ENCODE results near the gene SCGB1C1. TPM values are rescaled to one million over a fixed set of nuclear protein-coding genes. Genes with fewer than 3 reads are reported as not detected.
A peak's percentile ranks its signal among the peaks of the same experiment; 100 is the strongest.

The SCGB1C1 gene
- total and polyA plus RNA-seq, 8 donors = not detected

- Histone ChIP-seq H3K4me3 (peak overlapping the region; percentile 82 to 100 (median 92)), H3K4me1 (peaks cover 31 to 79% (median 65%) of the 10 kb centered on the region in 4 donors), H3K36me3 (peaks cover 25 to 62% (median 61%) of the 10 kb centered on the region in 4 donors), H3K27ac (peak overlapping the region; percentile 96 to 100 (median 99)), H3K27me3 (no peaks in the 10 kb centered on the region), H3K9me3 (no peaks in the 10 kb centered on the region)
- peak; percentile 40 to 61 for DNase-seq
- 1 to 2% (median 1%) methylated on average over 14 to 39 of the region's 39 CpGs for WGBS, 5 donors
- intact Hi-C loops (cut with DNase I; ENCODE audit: low total_unique reads) = no loop called here
- no peak for TF ChIP-seq CTCF (IDR thresholded peaks at IDR 0.05)
- no peak for TF ChIP-seq POLR2A (IDR thresholded peaks at IDR 0.05)
- no peak for TF ChIP-seq EP300 (IDR thresholded peaks at IDR 0.05)
- no peak for TF ChIP-seq POLR2AphosphoS5 (IDR thresholded peaks at IDR 0.05)
These were observed 13.8 kb downstream of the SCGB1C1 start for GRCh38 chr11:206526-207207.

- H3K9me3 ChIP-seq = no peaks in the 10 kb centered on the region
- DNase-seq = peak; percentile 93 to 99
- no peaks in the 10 kb centered on the region for H3K27me3 ChIP-seq
- peaks cover 31 to 75% (median 62%) of the 10 kb centered on the region in 4 donors for H3K4me1 ChIP-seq
- peak within 1 kb of the TSS; percentile 96 to 100 (median 99) for H3K27ac ChIP-seq
- intact Hi-C loops (cut with DNase I; ENCODE audit: low total_unique reads) = no loop called here
- TF ChIP-seq EP300 (IDR thresholded peaks at IDR 0.05) = peak; percentile 1
- peak in 2 of 4 donors; percentile 51 to 91 for TF ChIP-seq POLR2A (IDR thresholded peaks at IDR 0.05)
- no peak for TF ChIP-seq CTCF (IDR thresholded peaks at IDR 0.05)
- TF ChIP-seq POLR2AphosphoS5 (IDR thresholded peaks at IDR 0.05) = peak; percentile 85 to 98 (median 94)
- H3K36me3 ChIP-seq = peaks cover 32 to 64% (median 62%) of the 10 kb centered on the region in 4 donors
- H3K4me3 ChIP-seq = peak within 1 kb of the TSS; percentile 82 to 100 (median 92)
- WGBS, 5 donors = 0 to 1% (median 0%) methylated on average over 14 to 63 of the region's 63 CpGs
These were observed 14.5 kb downstream of the SCGB1C1 start, which contains the start of the genes BET1L and RIC8A for GRCh38 chr11:207208-207862. Gene BET1L, minus strand, starts transcription at chr11:207399. Its CDS starts 78 bp downstream, at chr11:207321. Gene RIC8A, plus strand, starts transcription at chr11:207708. Its CDS starts 1,147 bp downstream, at chr11:208855.

- peaks cover 31 to 71% (median 59%) of the 10 kb centered on the region in 4 donors for H3K4me1 ChIP-seq
- H3K27me3 ChIP-seq = no peaks in the 10 kb centered on the region
- peak in 1 of 2 donors; percentile 78 for DNase-seq
- peak overlapping the region; percentile 82 to 100 (median 92) for H3K4me3 ChIP-seq
- 0 to 1% (median 1%) methylated on average over 27 of the region's 27 CpGs for WGBS, 5 donors
- no peaks in the 10 kb centered on the region for H3K9me3 ChIP-seq
- intact Hi-C loops (cut with DNase I; ENCODE audit: low total_unique reads) = no loop called here
- TF ChIP-seq CTCF (IDR thresholded peaks at IDR 0.05) = no peak
- TF ChIP-seq POLR2A (IDR thresholded peaks at IDR 0.05) = no peak
- peak; percentile 1 for TF ChIP-seq EP300 (IDR thresholded peaks at IDR 0.05)
- no peak for TF ChIP-seq POLR2AphosphoS5 (IDR thresholded peaks at IDR 0.05)
- H3K27ac ChIP-seq = peak overlapping the region; percentile 96 to 100 (median 99)
- peaks cover 36 to 64% (median 62%) of the 10 kb centered on the region in 4 donors for H3K36me3 ChIP-seq
These were observed 14.9 kb downstream of the SCGB1C1 start for GRCh38 chr11:207863-208180.

- Histone ChIP-seq H3K27me3 (no peaks in the 10 kb centered on the region), H3K36me3 (peaks cover 42 to 64% (median 62%) of the 10 kb centered on the region in 4 donors), H3K4me1 (peaks cover 31 to 66% (median 57%) of the 10 kb centered on the region in 4 donors), H3K9me3 (no peaks in the 10 kb centered on the region), H3K4me3 (peak overlapping the region; percentile 82 to 100 (median 92)), H3K27ac (peak overlapping the region; percentile 96 to 100 (median 99))
- TF ChIP-seq CTCF (IDR thresholded peaks at IDR 0.05) (no peak), POLR2AphosphoS5 (IDR thresholded peaks at IDR 0.05) (peak; percentile 72 to 82 (median 76)), POLR2A (IDR thresholded peaks at IDR 0.05) (no peak), EP300 (IDR thresholded peaks at IDR 0.05) (no peak)
- 0 to 1% (median 0%) methylated on average over 18 to 57 of the region's 57 CpGs for WGBS, 5 donors
- DNase-seq = peak; percentile 85 to 95
- intact Hi-C loops (cut with DNase I; ENCODE audit: low total_unique reads) = no loop called here
These were observed 15.5 kb downstream of the SCGB1C1 start for GRCh38 chr11:208181-208916.
